GM21529 (cell line): Measurements from ENCODE around the gene CYGB.

Experiments used
- ATAC-seq: cut with Tn5 transposase; IDR thresholded peaks from one replicate; pipeline ENCODE4 v1.9.1; 2021; ENCODE audit not compliant: unreplicated experiment

The CYGB gene

GRCh38 chr17:76484228-76484725 lies 53.2 kb downstream of the CYGB start:
- ATAC-seq: no peak

GRCh38 chr17:76481071-76481655 lies 56.3 kb downstream of the CYGB start:
- peak; percentile 64 for ATAC-seq

GRCh38 chr17:76480632-76481031 lies 56.9 kb downstream of the CYGB start:
- ATAC-seq: peak; percentile 7

GRCh38 chr17:76479515-76480060 lies 57.9 kb downstream of the CYGB start:
- ATAC-seq: no peak

GRCh38 chr17:76478730-76479514 lies 58.6 kb downstream of the CYGB start:
- ATAC-seq: no peak

GRCh38 chr17:76478097-76478496 lies 59.4 kb downstream of the CYGB start:
- no peak for ATAC-seq

- ATAC-seq: no peak
Measured at GRCh38 chr17:76477576-76477975, 59.9 kb downstream of the CYGB start.
